Endothelial cell (in vitro differentiated cells): Measurements from ENCODE around the gene PTDSS2. TPM values are rescaled to one million over a fixed set of nuclear protein-coding genes. Genes with fewer than 3 reads are reported as not detected.
A peak's percentile ranks its signal among the peaks of the same experiment; 100 is the strongest.

Experiments used
- DNase-seq: peaks from one replicate; pipeline ENCODE4 v3.0.0; 2021; ENCODE audit warnings: low spot score
- H3K27ac Mint-ChIP-seq: one replicate; pipeline ENCODE4 v1.8.0; 2021; ENCODE audit warnings: mixed read lengths, inconsistent platforms; ENCODE audit not compliant: unreplicated experiment
- H3K27me3 Mint-ChIP-seq: one replicate; pipeline ENCODE4 v1.8.0; 2021; ENCODE audit warnings: mild to moderate bottlenecking, moderate library complexity, mixed read lengths, inconsistent platforms; ENCODE audit not compliant: unreplicated experiment
- H3K36me3 Mint-ChIP-seq: one replicate; pipeline ENCODE4 v1.8.0; 2021; ENCODE audit warnings: mild to moderate bottlenecking, low read depth, mixed read lengths, inconsistent platforms; ENCODE audit not compliant: unreplicated experiment
- H3K4me1 Mint-ChIP-seq: one replicate; pipeline ENCODE4 v1.8.0; 2021; ENCODE audit warnings: mild to moderate bottlenecking, mixed read lengths, inconsistent platforms; ENCODE audit not compliant: unreplicated experiment
- H3K4me3 Mint-ChIP-seq: one replicate; pipeline ENCODE4 v1.8.0; 2021; ENCODE audit warnings: mild to moderate bottlenecking, mixed read lengths, inconsistent platforms; ENCODE audit not compliant: unreplicated experiment
- H3K9me3 Mint-ChIP-seq: one replicate; pipeline ENCODE4 v1.8.0; 2021; ENCODE audit warnings: mixed read lengths, inconsistent platforms; ENCODE audit not compliant: unreplicated experiment
- total RNA-seq: library from RNA; stranded (reverse); fragmentation: NEBNext Ultra II Directional; extraction: Animal tissue kit (Norgen Biotek cat#: 25700); gene quantifications from one replicate; pipeline ENCODE4 v1.2.1, GENCODE V29; 2021; ENCODE audit not compliant: unreplicated experiment
- TF ChIP-seq, protein P1 (sequence below): fragments of 200-600 bp; sonication (generic); IDR thresholded peaks from one replicate; pipeline ENCODE4 v1.5.0; 2021; ENCODE audit warnings: antibody characterized with exemption; ENCODE audit not compliant: unreplicated experiment

Gene PTDSS2
- total RNA-seq, 1 donor from 2014 or later = 46.4 TPM

GRCh38 chr11:450809-451451 is 851 bp downstream of the PTDSS2 start:
- Mint-ChIP-seq H3K27me3 (peaks cover 4% of the 10 kb centered on the region), H3K9me3 (no peaks in the 10 kb centered on the region), H3K36me3 (peaks cover 11% of the 10 kb centered on the region), H3K4me1 (peaks cover 14% of the 10 kb centered on the region), H3K4me3 (peak overlapping the region; percentile 99), H3K27ac (peak overlapping the region; percentile 81)
- peak; percentile 63 for DNase-seq
- TF ChIP-seq, protein P1, sequence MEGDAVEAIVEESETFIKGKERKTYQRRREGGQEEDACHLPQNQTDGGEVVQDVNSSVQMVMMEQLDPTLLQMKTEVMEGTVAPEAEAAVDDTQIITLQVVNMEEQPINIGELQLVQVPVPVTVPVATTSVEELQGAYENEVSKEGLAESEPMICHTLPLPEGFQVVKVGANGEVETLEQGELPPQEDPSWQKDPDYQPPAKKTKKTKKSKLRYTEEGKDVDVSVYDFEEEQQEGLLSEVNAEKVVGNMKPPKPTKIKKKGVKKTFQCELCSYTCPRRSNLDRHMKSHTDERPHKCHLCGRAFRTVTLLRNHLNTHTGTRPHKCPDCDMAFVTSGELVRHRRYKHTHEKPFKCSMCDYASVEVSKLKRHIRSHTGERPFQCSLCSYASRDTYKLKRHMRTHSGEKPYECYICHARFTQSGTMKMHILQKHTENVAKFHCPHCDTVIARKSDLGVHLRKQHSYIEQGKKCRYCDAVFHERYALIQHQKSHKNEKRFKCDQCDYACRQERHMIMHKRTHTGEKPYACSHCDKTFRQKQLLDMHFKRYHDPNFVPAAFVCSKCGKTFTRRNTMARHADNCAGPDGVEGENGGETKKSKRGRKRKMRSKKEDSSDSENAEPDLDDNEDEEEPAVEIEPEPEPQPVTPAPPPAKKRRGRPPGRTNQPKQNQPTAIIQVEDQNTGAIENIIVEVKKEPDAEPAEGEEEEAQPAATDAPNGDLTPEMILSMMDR = no peak

- no peak for DNase-seq
- Mint-ChIP-seq H3K4me1 (peaks cover 14% of the 10 kb centered on the region), H3K27me3 (peaks cover 4% of the 10 kb centered on the region), H3K9me3 (no peaks in the 10 kb centered on the region), H3K36me3 (peaks cover 11% of the 10 kb centered on the region), H3K27ac (no peak overlapping the region), H3K4me3 (peak overlapping the region; percentile 99)
- TF ChIP-seq, protein P1 = no peak
These were observed 1.7 kb downstream of the PTDSS2 start for GRCh38 chr11:451738-452137.

DNA sequence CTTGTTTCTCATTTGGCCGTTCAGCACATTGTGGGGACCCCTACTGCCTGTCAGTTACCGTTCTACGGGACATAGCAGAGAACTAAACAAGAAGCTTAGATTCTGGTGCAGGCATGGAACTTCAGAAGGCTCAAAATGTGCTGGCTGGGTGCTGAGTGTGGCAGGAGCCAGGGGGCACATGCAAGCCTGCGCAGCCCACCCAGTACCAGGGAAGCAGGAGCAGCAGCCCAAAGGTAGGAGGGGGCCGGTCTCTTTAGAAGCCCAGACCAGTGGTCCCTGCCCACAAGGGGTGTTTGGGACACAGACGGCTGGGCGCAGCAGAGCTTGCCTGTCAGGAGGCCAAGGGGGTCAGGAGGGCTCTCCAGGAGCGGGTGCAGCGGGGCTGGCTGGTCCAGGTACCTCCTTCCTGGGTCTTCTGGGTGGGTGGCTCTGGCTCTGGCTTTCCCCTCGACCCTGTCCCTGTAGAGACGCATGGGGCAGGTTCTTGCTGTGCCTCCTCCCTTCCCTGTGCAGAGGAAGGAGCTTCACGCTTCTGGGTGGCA is 2.2 kb downstream of the PTDSS2 start:
- no peak overlapping the region for H3K4me3 Mint-ChIP-seq
- peaks cover 14% of the 10 kb centered on the region for H3K4me1 Mint-ChIP-seq

GRCh38 chr11:452916-453527 is 2.9 kb downstream of the PTDSS2 start:
- DNase-seq = no peak
- peak overlapping the region; percentile 25 for H3K4me3 Mint-ChIP-seq
- peaks cover 13% of the 10 kb centered on the region for H3K36me3 Mint-ChIP-seq
- no peak overlapping the region for H3K27ac Mint-ChIP-seq
- peaks cover 14% of the 10 kb centered on the region for H3K4me1 Mint-ChIP-seq
- H3K9me3 Mint-ChIP-seq = no peaks in the 10 kb centered on the region
- TF ChIP-seq, protein P1 = no peak
- peaks cover 4% of the 10 kb centered on the region for H3K27me3 Mint-ChIP-seq

More for the DNA sequence above, 2.2 kb downstream of the PTDSS2 start:
- peaks cover 4% of the 10 kb centered on the region for H3K27me3 Mint-ChIP-seq
- H3K9me3 Mint-ChIP-seq = no peaks in the 10 kb centered on the region
- no peak for DNase-seq
- TF ChIP-seq, protein P1 = no peak
- H3K36me3 Mint-ChIP-seq = peaks cover 13% of the 10 kb centered on the region
- no peak overlapping the region for H3K27ac Mint-ChIP-seq

- TF ChIP-seq, protein P1 = no peak
These were observed 3.5 kb downstream of the PTDSS2 start for GRCh38 chr11:453564-453963.

More at GRCh38 chr11:453564-453963, 3.5 kb downstream of the PTDSS2 start:
- Mint-ChIP-seq H3K27ac (no peak overlapping the region), H3K4me1 (peaks cover 14% of the 10 kb centered on the region), H3K9me3 (no peaks in the 10 kb centered on the region), H3K4me3 (peak overlapping the region; percentile 25), H3K27me3 (peaks cover 4% of the 10 kb centered on the region), H3K36me3 (peaks cover 13% of the 10 kb centered on the region)
- no peak for DNase-seq
